NCI-H2227 treated with DMSO at 0.1 percent for 48 hours (cell line): Measurements from ENCODE around the gene IGSF9.

Source experiments
- DNase-seq: peaks from one replicate; lab custom pipeline; 2025; lab: John Stamatoyannopoulos, UW

IGSF9 gene

GRCh38 chr1:159932296-159933285 is 12.8 kb downstream of the IGSF9 start:
- no peak for DNase-seq

- DNase-seq = no peak
Measured at GRCh38 chr1:159931795-159932173, 13.6 kb downstream of the IGSF9 start.

GRCh38 chr1:159931101-159931794 is 14.2 kb downstream of the IGSF9 start:
- no peak for DNase-seq

GRCh38 chr1:159930634-159931033 is 14.8 kb downstream of the IGSF9 start:
- DNase-seq = no peak

- DNase-seq = no peak
Measured at GRCh38 chr1:159930216-159930615, 15.2 kb downstream of the IGSF9 start.

- DNase-seq = no peak
Measured at GRCh38 chr1:159929155-159930051, 16.0 kb downstream of the IGSF9 start.

- DNase-seq = no peak
Measured at GRCh38 chr1:159928491-159929050, 16.8 kb downstream of the IGSF9 start.

GRCh38 chr1:159927849-159928431 is 17.5 kb downstream of the IGSF9 start:
- DNase-seq = no peak

GRCh38 chr1:159927211-159927848 is 18.1 kb downstream of the IGSF9 start:
- DNase-seq = no peak

- no peak for DNase-seq
Measured at GRCh38 chr1:159925719-159926078, 19.7 kb downstream of the IGSF9 start.

- DNase-seq = peak; percentile 79
Measured at GRCh38 chr1:159924791-159925718, 20.4 kb downstream of the IGSF9 start, which contains the start of gene TAGLN2. Gene TAGLN2 (minus strand): TSS chr1:159925507. CDS start chr1:159920509, 4,998 bp downstream.

GRCh38 chr1:159924025-159924790 is 21.2 kb downstream of the IGSF9 start:
- no peak for DNase-seq

- DNase-seq = no peak
Measured at GRCh38 chr1:159923203-159924024, 22.0 kb downstream of the IGSF9 start.

- DNase-seq = no peak
Measured at GRCh38 chr1:159922511-159923202, 22.8 kb downstream of the IGSF9 start.

- no peak for DNase-seq
Measured at GRCh38 chr1:159921700-159922504, 23.5 kb downstream of the IGSF9 start.

- no peak for DNase-seq
Measured at GRCh38 chr1:159921251-159921650, 24.2 kb downstream of the IGSF9 start.

- DNase-seq = no peak
Measured at GRCh38 chr1:159920651-159921050, 24.8 kb downstream of the IGSF9 start.
